Neural cell (in vitro differentiated cells): ENCODE results near the gene RGS3.

Source experiments
- EP300 ChIP-seq: fragments of 450-650 bp; conservative IDR thresholded peaks from 2 replicates; pipeline ENCODE4 v1.6.1; 2014; ENCODE audit warnings: antibody characterized with exemption, mild to moderate bottlenecking, moderate library complexity; ENCODE audit not compliant: poor library complexity, severe bottlenecking
- EZH2 ChIP-seq: fragments of 200-600, 300-800 bp; shearing (Covaris generic), sonication (generic); IDR thresholded peaks from 2 replicates; pipeline ENCODE4 v1.6.1; 2014; ENCODE audit warnings: antibody characterized with exemption, low read length, borderline replicate concordance, mild to moderate bottlenecking; ENCODE audit not compliant: insufficient read depth, poor library complexity, severe bottlenecking
- MXI1 ChIP-seq: fragments of 450-650 bp; conservative IDR thresholded peaks from 2 replicates; pipeline ENCODE4 v1.6.1; 2014; ENCODE audit warnings: antibody characterized with exemption, mild to moderate bottlenecking; ENCODE audit not compliant: poor library complexity, severe bottlenecking
- POLR2AphosphoS5 ChIP-seq: IDR thresholded peaks from 2 replicates; pipeline ENCODE4 v1.6.1; 2012
- RAD21 ChIP-seq: fragments of 450-650 bp; conservative IDR thresholded peaks from 2 replicates; pipeline ENCODE4 v1.6.1; 2014; ENCODE audit warnings: antibody characterized with exemption, mild to moderate bottlenecking, moderate library complexity
- TAF1 ChIP-seq: IDR thresholded peaks from 2 replicates; pipeline ENCODE4 v1.6.1; 2012; ENCODE audit warnings: low read depth
- TF ChIP-seq, protein P1 (sequence below): fragments of 450-650 bp; IDR thresholded peaks from 2 replicates; pipeline ENCODE4 v1.5.1; 2014; ENCODE audit warnings: antibody characterized with exemption, mild to moderate bottlenecking, moderate library complexity; ENCODE audit not compliant: poor library complexity, severe bottlenecking
- TF ChIP-seq, protein P2 (sequence below): IDR thresholded peaks from 2 replicates; pipeline ENCODE4 v1.6.1; 2012; ENCODE audit warnings: borderline replicate concordance

DNA sequence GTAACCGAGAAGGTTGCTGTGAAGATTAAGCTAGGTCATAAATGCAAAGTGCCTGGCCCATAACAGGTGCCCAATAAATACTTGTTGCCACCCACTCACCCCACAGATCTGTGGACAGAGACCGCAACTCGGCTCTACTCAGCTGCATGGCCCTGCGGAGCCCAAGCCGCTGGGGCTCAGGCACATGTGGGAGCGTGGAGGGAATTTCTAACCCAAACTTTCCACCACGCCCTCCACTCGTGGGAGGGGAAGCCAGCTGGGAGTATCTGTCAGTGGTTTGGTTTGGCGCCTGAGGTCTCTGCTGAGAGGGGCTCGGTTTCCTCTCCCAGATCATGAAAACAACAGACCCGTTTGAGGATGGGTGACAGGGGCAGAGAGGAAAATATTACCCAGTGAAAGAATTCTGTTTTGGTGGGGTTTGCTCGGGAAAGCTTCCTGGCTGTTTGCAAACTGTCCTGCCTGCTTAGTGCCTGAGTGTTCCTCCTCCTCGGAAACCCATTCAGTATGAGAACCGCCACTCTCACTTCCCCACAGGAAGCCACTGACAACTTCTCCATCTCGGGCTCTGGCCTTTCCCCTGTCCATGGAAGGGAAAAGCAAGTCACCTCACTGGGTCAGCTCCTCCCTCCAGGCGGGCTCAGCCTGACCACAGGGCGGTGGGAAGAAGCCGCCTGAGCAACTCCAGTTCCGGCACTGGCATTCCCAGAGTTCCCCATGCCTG, 60.1 kb downstream of the RGS3 start:
- TF ChIP-seq EZH2 (no peak), MXI1 (no peak), POLR2AphosphoS5 (no peak), EP300 (no peak), TAF1 (no peak), RAD21 (no peak)
- TF ChIP-seq, protein P1, sequence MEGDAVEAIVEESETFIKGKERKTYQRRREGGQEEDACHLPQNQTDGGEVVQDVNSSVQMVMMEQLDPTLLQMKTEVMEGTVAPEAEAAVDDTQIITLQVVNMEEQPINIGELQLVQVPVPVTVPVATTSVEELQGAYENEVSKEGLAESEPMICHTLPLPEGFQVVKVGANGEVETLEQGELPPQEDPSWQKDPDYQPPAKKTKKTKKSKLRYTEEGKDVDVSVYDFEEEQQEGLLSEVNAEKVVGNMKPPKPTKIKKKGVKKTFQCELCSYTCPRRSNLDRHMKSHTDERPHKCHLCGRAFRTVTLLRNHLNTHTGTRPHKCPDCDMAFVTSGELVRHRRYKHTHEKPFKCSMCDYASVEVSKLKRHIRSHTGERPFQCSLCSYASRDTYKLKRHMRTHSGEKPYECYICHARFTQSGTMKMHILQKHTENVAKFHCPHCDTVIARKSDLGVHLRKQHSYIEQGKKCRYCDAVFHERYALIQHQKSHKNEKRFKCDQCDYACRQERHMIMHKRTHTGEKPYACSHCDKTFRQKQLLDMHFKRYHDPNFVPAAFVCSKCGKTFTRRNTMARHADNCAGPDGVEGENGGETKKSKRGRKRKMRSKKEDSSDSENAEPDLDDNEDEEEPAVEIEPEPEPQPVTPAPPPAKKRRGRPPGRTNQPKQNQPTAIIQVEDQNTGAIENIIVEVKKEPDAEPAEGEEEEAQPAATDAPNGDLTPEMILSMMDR: no peak
- TF ChIP-seq, protein P2, sequence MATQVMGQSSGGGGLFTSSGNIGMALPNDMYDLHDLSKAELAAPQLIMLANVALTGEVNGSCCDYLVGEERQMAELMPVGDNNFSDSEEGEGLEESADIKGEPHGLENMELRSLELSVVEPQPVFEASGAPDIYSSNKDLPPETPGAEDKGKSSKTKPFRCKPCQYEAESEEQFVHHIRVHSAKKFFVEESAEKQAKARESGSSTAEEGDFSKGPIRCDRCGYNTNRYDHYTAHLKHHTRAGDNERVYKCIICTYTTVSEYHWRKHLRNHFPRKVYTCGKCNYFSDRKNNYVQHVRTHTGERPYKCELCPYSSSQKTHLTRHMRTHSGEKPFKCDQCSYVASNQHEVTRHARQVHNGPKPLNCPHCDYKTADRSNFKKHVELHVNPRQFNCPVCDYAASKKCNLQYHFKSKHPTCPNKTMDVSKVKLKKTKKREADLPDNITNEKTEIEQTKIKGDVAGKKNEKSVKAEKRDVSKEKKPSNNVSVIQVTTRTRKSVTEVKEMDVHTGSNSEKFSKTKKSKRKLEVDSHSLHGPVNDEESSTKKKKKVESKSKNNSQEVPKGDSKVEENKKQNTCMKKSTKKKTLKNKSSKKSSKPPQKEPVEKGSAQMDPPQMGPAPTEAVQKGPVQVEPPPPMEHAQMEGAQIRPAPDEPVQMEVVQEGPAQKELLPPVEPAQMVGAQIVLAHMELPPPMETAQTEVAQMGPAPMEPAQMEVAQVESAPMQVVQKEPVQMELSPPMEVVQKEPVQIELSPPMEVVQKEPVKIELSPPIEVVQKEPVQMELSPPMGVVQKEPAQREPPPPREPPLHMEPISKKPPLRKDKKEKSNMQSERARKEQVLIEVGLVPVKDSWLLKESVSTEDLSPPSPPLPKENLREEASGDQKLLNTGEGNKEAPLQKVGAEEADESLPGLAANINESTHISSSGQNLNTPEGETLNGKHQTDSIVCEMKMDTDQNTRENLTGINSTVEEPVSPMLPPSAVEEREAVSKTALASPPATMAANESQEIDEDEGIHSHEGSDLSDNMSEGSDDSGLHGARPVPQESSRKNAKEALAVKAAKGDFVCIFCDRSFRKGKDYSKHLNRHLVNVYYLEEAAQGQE: no peak
